C4-2B (cell line): ENCODE results near the gene STAG3.

Experiments used
- CTCF ChIP-seq: fragments of 450-650 bp; conservative IDR thresholded peaks from 2 replicates; pipeline ENCODE4 v1.5.1; 2017; ENCODE audit warnings: mild to moderate bottlenecking
- ZFX ChIP-seq: fragments of 450-650 bp; IDR thresholded peaks from 2 replicates; pipeline ENCODE4 v1.6.1; 2017

- no peak for TF ChIP-seq CTCF
- TF ChIP-seq ZFX, result no peak
These were observed 38.2 kb downstream of the STAG3 start for GRCh38 chr7:100215895-100216294.
